PC-9 (cell line): Measurements from ENCODE around the gene MS4A10.

ENCODE experiments used
- EZH2 ChIP-seq: fragments of 200-600 bp; sonication (generic); IDR thresholded peaks from 2 replicates; pipeline ENCODE4 v1.8.0; 2017; ENCODE audit warnings: antibody characterized with exemption, low read depth
- TF ChIP-seq, protein P1 (sequence below): fragments of 200-600 bp; sonication (generic); conservative IDR thresholded peaks from 2 replicates; pipeline ENCODE4 v1.6.1; 2017; ENCODE audit warnings: mixed run types, antibody characterized with exemption, mild to moderate bottlenecking, moderate library complexity

- TF ChIP-seq, protein P1, sequence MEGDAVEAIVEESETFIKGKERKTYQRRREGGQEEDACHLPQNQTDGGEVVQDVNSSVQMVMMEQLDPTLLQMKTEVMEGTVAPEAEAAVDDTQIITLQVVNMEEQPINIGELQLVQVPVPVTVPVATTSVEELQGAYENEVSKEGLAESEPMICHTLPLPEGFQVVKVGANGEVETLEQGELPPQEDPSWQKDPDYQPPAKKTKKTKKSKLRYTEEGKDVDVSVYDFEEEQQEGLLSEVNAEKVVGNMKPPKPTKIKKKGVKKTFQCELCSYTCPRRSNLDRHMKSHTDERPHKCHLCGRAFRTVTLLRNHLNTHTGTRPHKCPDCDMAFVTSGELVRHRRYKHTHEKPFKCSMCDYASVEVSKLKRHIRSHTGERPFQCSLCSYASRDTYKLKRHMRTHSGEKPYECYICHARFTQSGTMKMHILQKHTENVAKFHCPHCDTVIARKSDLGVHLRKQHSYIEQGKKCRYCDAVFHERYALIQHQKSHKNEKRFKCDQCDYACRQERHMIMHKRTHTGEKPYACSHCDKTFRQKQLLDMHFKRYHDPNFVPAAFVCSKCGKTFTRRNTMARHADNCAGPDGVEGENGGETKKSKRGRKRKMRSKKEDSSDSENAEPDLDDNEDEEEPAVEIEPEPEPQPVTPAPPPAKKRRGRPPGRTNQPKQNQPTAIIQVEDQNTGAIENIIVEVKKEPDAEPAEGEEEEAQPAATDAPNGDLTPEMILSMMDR = no peak
- no peak for TF ChIP-seq EZH2
Observed at GRCh38 chr11:60844045-60844869, 59.1 kb downstream of the MS4A10 start.
